GM19397 (cell line): ENCODE data around the gene NPTX1.

ENCODE experiments used
- ATAC-seq: cut with Tn5 transposase; IDR thresholded peaks from one replicate; pipeline ENCODE4 v1.9.1; 2021; ENCODE audit warnings: mild to moderate bottlenecking, moderate library complexity; ENCODE audit not compliant: unreplicated experiment

Gene NPTX1

GRCh38 chr17:80428796-80429195 is 47.6 kb downstream of the NPTX1 start:
- ATAC-seq, result no peak

GRCh38 chr17:80428363-80428762 is 48.0 kb downstream of the NPTX1 start:
- no peak for ATAC-seq

- ATAC-seq, result no peak
These were observed 48.8 kb downstream of the NPTX1 start for GRCh38 chr17:80427366-80428282.

- ATAC-seq, result peak; percentile 60
These were observed 49.6 kb downstream of the NPTX1 start for GRCh38 chr17:80426671-80427326.

- no peak for ATAC-seq
These were observed 50.5 kb downstream of the NPTX1 start for GRCh38 chr17:80425835-80426426.

- ATAC-seq, result no peak
These were observed 51.3 kb downstream of the NPTX1 start for GRCh38 chr17:80424878-80425765.

GRCh38 chr17:80424261-80424660 is 52.1 kb downstream of the NPTX1 start:
- no peak for ATAC-seq

- ATAC-seq, result no peak
These were observed 52.7 kb downstream of the NPTX1 start for GRCh38 chr17:80423536-80424225.

- no peak for ATAC-seq
These were observed 53.4 kb downstream of the NPTX1 start for GRCh38 chr17:80422981-80423380.

GRCh38 chr17:80422276-80422675 is 54.1 kb downstream of the NPTX1 start:
- ATAC-seq, result no peak

- ATAC-seq, result no peak
These were observed 54.9 kb downstream of the NPTX1 start for GRCh38 chr17:80421381-80422090.

- no peak for ATAC-seq
These were observed 57.2 kb downstream of the NPTX1 start for GRCh38 chr17:80419255-80419654.

GRCh38 chr17:80418589-80418988 is 57.8 kb downstream of the NPTX1 start:
- ATAC-seq, result no peak
